GM18868 (cell line): ENCODE results near the gene FCRL3.
A peak's percentile ranks its signal among the peaks of the same experiment; 100 is the strongest.
"Not testable (repeated sequence)": the region's sequence is repeated elsewhere in the genome, so short reads cannot be mapped to it uniquely, and the experiment has no call there.

Experiments
- ATAC-seq: cut with Tn5 transposase; IDR thresholded peaks from one replicate; pipeline ENCODE4 v1.9.1; 2021; ENCODE audit warnings: mild to moderate bottlenecking, moderate library complexity; ENCODE audit not compliant: unreplicated experiment

Gene FCRL3, protein sequence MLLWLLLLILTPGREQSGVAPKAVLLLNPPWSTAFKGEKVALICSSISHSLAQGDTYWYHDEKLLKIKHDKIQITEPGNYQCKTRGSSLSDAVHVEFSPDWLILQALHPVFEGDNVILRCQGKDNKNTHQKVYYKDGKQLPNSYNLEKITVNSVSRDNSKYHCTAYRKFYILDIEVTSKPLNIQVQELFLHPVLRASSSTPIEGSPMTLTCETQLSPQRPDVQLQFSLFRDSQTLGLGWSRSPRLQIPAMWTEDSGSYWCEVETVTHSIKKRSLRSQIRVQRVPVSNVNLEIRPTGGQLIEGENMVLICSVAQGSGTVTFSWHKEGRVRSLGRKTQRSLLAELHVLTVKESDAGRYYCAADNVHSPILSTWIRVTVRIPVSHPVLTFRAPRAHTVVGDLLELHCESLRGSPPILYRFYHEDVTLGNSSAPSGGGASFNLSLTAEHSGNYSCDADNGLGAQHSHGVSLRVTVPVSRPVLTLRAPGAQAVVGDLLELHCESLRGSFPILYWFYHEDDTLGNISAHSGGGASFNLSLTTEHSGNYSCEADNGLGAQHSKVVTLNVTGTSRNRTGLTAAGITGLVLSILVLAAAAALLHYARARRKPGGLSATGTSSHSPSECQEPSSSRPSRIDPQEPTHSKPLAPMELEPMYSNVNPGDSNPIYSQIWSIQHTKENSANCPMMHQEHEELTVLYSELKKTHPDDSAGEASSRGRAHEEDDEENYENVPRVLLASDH

DNA sequence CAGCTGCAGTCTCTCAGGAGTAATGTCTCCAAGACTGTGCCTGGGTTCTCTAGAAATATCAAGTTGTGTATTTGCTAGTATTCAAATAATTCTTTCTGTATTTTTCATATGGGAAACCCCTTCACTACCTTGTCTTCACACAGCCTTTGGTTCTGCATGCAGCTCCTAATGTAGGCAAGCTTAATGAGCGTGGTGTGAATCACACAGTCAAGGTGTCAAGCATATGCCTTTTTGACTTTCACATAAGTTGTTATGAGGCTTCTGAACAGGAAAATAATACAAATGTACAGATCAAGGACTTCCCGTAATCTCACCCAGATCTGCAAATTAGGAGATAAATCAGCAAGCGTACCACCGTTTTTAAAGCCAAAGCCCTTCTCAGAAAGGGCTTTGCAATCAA is at the start of gene FCRL3:
TSS of gene FCRL3 (minus strand) at position 38 of the 400 bp plus-strand sequence. CDS start 280 bp downstream, outside the sequence.
- peak; percentile 55 for ATAC-seq

DNA sequence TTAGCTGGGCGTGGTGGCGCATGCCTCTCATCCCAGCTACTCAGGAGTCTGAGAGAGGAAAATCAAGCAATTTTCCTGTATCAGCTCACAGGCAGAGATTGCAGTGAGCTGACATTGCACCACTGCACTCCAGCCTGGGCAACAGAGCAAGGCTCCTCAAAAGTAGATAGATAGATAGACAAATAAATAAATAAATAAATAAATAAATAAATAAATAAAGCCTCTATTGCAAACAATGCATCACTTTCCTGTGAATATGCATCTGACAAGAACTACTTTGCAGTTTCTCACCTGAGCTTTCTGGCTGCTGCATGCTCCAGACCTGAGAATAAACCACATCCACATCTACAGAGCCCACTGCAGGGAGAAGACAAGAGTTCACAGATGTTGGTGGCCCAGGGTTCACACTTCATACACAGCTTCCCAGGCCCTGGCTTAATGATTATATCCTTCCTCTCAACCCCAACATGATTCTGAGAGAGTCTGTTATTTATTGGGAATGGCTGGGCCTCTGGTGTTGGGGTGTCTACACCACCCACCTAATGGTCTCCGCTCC is 47.8 kb upstream of the FCRL3 start:
- no peak for ATAC-seq

DNA sequence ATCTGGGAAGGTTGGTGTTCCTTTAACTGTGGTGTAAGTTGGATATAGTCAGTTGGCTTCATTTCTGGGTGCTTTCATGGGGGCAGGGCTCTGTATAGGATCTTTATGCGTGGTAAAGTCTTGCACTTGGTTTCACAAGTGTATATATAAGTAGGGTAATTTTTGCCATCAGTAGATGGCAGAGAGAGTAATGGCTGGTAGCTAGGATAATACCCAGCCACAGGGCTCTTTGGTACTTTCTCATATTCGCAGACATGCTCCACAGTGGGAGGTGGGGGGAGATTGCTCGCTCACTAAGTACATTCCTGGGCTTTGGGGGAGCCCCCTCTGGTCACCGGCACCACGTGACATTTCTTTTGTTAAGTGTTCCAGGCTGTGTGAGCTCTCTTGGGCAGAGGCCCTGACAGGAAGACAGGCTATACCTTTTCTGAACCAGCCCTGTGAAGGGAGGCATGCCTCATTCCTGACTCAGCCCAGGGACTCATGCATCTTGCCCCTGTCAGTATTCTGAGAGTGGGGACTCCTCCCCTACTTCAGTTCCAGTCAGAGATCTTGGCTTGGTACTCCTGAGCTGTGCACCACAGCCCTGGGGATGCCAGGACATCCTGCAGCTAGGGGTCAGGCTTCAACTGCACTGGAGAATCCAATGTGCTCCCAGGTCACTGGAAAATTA is 38.8 kb upstream of the FCRL3 start:
- ATAC-seq = peak; percentile 48

DNA sequence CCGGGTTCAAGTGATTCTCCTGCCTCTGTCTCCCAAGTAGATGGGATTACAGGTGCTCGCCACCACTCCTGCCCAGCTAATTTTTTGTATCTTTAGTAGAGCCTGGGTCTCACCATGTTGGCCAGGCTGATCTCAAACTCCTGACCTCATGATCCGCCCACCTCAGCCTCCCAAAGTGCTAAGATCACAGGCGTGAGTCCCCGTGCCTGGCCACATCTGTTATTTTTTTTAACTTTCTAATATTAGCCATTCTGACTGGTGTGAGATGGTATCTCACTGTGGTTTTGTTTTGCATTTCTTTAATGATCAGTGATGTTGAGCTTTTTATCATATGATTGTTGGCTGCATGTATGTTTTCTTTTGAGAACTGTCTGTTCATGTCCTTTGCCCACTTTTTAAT is 35.4 kb upstream of the FCRL3 start:
- not testable (repeated sequence) for ATAC-seq

DNA sequence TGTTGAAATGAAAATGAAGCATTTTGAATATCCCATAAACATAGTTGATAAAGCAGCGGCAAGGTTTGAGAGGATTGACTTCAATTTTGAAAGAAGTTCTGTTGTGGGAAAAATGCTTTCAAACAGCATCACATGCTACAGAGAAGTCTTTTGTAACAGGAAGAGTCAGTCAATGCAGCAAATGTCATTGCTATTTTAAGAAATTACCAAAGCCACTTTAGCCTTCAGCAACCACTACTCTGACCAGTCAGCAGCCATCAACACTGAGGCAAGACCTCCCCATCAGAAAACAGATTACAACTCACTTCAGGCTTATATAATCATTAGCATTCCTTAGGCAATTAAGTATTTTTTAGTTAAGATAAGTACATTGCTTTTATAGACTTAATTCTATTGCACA is 33.8 kb upstream of the FCRL3 start:
- no peak for ATAC-seq

DNA sequence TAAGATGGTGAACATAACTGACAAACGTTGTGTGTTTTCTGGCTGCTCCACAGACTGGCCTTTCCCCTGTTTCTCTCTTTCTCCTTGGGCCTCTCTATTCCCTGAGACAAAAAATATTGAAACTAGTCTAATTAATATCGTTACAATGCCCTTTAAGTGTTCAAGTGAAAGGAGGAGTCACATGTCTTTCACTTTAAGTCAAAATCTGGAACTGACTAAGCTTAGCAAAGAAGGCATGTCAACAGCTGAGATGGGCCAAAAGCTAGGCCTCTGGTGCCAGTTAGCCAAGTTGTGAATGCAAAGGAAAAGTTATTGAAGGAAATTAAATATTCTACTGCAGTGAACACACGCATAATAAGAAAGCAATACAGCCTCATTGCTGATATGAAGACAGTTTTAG is 32.2 kb upstream of the FCRL3 start:
- ATAC-seq = peak; percentile 72

DNA sequence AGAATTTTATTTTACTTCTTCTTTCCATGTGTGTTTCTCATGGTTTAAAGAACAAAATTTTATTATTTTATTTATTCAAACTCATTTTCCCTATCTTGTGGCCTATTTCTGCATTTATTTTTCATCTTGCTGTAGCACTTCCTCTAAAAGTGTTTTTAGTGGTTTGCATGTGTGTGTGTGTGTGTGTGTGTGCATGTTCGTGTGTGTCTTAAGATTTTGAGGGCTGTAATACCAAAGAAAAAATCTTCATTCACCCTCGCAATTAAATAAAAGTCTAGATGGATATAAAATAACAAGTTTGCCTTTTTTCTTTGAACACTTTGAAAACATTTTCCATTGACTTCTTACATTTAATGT is 24.6 kb upstream of the FCRL3 start:
- no peak for ATAC-seq

DNA sequence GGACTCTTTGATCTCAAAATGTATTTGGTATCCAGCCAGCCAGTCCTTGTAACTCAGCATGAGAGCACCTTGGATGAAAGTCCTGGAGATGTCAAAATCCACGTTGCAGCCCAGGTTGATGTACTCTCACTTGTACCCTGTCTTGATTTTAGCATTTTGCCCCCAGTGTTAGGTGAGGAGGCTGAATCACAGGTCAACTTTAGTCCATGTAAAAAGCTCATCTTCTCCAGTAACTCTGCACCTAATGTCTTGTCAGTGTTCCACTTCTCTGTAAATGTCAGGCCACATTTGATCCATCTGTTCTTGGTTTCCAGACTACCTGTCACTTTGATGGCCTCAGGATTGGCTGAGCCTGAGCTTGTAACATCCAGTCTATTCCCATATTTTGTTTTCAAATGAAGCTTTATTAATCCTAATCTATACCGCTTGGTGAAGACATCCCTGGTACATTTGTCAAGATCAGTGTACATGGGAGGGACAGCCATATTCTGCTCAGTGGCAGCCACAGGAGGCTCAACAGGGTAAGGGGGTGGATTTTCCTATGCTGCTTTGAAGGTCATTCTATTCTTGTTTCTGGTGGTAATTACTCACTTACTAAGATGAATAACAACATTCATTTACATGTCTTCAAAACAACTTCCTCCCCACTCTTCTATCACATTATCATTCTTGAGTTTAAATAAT is 24.1 kb upstream of the FCRL3 start:
- ATAC-seq = no peak

DNA sequence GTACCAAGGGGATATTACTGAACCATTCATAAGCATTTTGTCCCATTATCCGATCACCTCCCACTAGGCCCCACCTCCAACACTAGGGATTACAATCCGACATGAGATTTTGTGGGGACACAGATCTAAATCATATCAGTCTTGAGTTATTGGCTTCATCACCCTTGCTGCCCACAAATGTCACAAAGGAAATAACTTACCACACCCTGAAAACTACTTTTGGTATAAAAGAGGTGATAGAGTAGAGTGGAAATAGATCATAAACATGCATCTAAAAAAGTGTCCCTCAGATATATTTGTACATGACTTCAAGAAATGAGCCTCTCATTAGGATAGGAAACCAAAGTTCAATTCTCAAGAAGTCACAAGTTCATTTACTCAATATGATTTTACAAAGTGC is 22.6 kb upstream of the FCRL3 start:
- ATAC-seq = no peak

DNA sequence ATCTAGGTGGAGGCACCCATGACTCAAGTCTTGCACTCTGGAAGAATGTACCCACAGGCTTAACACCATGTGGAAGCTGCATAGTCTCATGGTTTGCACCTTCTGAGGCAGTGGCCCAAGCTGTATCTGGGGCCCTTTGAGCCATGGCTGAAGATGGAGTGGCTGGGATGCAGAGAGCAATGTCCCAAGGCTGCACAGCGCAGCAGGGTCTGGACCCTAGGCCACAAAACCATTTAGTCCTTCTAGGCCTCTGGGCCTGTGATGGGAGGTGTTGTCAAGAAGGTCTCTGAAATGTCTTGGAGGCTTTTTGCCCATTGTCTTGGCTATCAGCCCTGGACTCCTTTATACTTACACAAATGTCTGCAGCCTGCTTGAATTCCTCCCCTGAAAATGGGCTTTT is 21.4 kb upstream of the FCRL3 start:
- no peak for ATAC-seq

DNA sequence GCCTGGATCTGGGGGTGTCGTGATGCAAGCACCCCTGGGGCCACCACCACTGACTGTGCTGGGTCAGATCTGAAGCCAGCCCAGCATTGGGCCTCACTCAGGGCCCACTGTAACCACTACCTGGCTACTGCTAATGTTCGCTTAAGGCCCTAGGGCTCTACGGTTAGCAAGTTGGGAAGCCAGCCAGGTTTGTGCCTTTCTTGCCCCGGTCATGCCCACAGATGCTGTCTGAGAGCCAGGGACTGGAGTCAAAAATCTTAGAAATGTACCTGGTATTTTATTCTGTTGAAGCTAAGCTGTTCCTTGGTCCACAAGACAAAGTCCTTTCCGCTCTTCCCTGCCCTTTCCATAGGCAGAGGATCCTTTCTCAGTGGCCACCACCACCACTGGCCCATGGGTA is 15.2 kb upstream of the FCRL3 start:
- ATAC-seq = no peak

DNA sequence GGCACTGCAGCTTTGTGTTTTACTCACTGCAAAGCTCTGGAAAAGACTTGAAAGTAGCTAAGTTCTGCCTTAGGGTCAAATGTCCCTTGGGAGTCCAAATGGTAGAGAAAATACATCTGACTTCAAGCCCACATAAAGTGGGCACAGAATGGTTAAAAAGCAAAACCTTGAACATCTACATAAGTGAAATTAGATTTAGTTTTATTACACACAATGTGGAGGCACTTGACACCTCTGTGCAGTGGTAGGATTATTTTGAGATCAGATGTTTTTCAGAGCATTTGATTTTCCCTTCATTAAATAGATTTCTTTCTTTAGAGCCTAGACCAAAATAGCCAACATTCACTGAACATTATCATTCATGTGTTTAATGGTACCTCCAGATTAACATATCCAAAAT is 11.2 kb upstream of the FCRL3 start:
- no peak for ATAC-seq

DNA sequence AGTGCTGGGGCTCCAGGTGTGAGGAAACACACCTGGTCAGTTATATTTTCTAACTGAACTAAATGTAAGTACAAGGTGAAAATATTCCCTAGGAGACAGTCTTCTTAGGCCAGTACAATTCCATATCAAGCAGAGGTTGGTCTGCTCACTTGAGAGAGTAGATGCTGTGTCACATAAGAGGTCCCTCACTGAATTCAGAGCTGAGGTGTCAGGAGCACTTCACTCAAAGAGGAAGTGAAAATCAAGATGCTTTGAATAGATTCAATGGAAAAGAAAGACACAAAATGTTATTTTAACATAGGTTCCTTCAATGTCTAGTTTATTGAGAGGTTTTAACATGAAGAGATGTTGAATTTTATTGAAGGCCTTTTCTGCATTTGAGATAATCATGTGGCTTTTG is 4.3 kb upstream of the FCRL3 start:
- peak; percentile 77 for ATAC-seq

DNA sequence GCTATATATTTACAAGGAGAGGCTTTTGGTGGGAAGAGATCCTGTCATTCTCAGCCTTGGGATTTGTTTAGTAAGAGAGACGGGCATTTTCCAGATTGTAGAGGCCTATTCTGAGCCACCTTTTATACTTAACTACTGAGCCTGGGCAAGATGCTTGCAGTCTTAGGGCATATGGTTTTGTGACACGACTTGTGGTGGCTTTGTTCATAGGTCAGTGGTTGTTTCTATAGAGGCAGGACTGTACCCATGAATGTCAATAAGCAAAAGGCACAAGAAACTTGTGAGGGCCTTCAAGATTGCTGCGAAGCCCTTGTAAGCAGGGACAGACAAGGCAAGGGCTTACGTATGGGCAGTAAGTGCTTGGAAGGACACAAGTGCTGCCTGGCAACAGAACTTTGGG is 3.4 kb upstream of the FCRL3 start:
- ATAC-seq = no peak

DNA sequence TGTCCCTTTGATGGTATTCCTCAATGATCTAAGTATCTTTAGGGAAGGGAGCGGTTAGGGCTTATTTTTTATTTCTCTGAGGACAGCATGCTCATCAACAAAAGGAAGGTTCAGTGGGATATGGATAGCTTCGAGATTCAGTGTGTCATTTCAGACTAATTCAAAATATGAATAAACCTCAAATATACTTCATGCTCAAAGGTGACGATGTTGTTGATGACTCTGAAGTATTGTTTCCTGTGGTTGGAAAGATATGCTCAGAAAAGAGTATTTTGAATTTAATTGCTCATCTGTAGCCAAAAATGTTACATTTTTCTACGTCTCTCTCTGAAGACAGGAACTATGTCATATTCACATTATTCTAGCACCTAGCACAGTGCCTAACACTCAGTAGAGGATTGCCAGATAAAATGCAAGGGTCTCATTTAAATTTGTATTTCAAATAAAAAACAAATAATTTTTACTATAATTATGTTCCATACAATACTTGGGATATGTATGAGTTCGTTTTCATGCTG is 1.8 kb upstream of the FCRL3 start:
- ATAC-seq = no peak

DNA sequence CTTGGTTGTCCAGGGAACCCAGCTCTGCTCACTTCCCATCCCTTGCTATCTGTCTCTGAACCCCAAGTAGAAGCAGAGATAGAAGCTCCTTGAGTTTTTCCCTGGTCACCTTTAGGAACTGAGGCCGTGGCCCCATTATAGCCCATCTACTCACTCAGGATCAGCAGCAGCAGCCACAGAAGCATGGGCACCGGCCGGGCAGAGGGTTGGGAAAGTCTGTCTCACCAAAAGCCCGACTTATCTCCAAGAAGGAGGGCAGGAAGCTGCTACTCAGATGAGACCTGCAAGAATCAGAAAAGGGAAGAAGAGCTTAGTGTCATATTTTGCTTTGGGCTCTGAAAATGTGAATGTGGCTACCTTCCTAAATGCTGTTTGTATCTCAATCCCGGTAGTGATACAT is 264 bp downstream of the FCRL3 start:
- ATAC-seq = peak; percentile 11

DNA sequence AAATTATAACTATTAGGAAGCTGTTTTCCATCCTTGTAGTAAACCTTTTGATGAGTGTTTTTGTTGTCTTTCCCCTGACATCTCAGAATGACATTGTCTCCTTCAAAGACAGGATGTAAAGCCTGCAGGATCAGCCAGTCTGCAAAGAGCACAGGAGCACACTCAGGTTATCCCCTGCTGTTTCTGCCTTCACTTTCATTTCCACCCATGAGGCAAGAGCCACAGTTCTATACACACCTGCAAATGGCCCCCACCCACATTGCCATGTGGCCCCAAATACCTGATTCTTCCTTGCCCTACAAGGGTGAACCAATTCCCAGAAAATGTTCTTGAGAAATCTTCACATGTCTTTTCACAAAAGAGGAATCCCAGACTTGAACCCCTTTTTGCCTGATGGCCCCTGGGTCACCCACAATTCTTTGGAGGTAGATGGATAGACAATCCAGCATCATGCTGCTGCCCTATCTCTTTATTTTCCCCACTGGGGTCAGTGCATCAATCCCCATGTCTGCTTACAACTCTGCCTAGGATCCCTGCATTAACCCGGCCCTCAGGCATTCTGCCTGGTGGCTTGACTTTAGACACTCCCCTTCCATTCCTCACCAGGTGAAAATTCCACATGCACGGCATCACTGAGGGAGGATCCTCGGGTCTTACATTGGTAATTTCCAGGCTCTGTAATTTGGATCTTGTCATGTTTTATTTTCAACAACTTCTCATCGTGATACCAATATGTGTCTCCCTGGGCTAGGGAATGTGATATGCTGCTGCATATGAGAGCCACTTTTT is 2.6 kb downstream of the FCRL3 start:
- no peak for ATAC-seq

DNA sequence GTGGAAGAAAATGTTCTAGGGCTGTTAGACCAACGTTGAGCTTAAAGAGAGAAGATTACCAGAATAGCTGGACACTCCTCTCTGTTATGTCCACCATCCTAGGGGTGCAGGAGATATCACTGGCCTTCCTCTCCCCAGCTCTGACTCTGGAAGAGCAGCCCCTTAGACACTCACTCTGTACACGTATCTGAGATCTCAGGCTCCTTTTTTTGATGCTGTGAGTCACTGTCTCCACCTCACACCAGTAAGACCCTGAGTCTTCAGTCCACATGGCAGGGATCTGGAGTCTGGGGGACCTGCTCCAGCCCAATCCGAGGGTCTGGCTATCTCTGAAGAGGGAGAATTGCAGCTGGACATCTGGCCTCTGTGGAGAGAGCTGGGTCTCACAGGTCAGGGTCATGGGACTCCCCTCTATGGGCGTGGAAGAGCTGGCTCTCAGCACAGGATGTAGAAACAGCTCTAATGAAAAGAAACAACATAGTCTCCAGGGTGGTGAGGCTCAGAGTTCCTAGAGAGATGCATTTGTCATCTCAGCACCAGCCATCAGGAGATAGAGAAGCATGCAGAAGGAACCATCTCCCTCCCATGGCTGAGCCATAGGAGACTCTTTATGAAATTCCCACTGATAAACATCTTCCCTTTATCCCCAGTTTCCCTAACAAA is 3.5 kb downstream of the FCRL3 start:
- ATAC-seq = no peak

DNA sequence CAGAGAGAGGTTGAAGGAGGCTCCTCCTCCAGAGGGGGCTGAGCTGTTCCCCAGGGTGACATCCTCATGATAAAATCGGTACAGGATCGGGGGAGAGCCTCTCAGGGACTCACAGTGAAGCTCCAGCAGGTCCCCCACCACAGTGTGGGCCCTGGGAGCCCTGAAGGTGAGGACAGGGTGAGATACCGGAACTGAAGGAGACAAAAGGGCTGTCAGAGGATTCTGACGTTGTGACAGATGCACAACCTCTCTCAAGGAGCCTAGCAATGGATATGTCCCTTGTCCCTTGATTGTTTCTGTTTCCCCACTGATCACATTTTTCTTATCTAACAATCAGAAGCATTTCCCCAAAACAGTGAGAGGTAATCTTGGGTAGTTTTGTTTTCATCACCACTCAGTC is 5.2 kb downstream of the FCRL3 start:
- ATAC-seq = no peak
